ENCODE results near the gene MFSD1. TPM values are rescaled to one million over a fixed set of nuclear protein-coding genes. Genes with fewer than 3 reads are reported as not detected.

The MFSD1 gene
- total RNA-seq, 4 donors from 2014 or later = 18.6 to 33.5 (median 25.2) TPM

GRCh38 chr3:158846803-158847451 lies 45.1 kb downstream of the MFSD1 start:
- Histone ChIP-seq H3K4me3 (no peak overlapping the region), H3K4me1 (no peaks in the 10 kb centered on the region), H3K27me3 (no peaks in the 10 kb centered on the region), H3K9me3 (no peaks in the 10 kb centered on the region), H3K27ac (no peak overlapping the region), H3K36me3 (no peaks in the 10 kb centered on the region)
- DNase-seq = no peak
- intact Hi-C loops (cut with DNase I; ENCODE audit: low total_unique reads) = loop anchor here (5.0 kb wide), 1 partner anchor 955 kb away; no protein-coding TSS in a partner anchor
- TF ChIP-seq, protein P1, sequence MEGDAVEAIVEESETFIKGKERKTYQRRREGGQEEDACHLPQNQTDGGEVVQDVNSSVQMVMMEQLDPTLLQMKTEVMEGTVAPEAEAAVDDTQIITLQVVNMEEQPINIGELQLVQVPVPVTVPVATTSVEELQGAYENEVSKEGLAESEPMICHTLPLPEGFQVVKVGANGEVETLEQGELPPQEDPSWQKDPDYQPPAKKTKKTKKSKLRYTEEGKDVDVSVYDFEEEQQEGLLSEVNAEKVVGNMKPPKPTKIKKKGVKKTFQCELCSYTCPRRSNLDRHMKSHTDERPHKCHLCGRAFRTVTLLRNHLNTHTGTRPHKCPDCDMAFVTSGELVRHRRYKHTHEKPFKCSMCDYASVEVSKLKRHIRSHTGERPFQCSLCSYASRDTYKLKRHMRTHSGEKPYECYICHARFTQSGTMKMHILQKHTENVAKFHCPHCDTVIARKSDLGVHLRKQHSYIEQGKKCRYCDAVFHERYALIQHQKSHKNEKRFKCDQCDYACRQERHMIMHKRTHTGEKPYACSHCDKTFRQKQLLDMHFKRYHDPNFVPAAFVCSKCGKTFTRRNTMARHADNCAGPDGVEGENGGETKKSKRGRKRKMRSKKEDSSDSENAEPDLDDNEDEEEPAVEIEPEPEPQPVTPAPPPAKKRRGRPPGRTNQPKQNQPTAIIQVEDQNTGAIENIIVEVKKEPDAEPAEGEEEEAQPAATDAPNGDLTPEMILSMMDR (IDR thresholded peaks at IDR 0.05 in 4 of 5, conservative IDR thresholded peaks at IDR 0.05 in 1 of 5) = no peak
- no peak for TF ChIP-seq POLR2A (IDR thresholded peaks at IDR 0.05)
- in situ Hi-C loops (cut with MboI; ENCODE audit: low sequenced_read_pairs in 4 of 4) = loop anchor here (5.0 to 25.0 kb wide), 4 partner anchors 408 to 1140 kb away; partner anchors contain the start of gene IL12A (in 1 of the 4)
- ATAC-seq = no peak

DNA sequence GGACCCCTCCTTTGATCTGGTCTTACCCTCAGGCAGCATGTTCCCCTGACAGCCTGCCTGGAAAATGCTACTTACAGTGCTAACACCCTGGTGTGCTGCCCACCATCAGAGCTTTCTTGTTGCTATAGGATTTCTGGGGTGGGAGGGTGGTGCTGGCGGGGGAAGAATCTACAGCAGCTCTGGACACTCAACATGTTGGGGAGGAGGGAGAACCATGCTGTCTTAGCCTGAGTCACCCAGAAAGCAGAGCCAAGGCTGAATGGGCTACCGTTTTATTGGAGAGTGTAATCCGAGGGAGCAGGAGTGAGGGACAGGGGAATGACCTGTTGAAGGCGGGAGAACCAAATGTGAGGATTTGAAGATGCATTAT lies 45.6 kb downstream of the MFSD1 start:
- in situ Hi-C loops (cut with MboI; ENCODE audit: low sequenced_read_pairs in 4 of 4) (loop anchor here (5.0 to 25.0 kb wide), 4 partner anchors 407 to 1140 kb away; partner anchors contain the start of gene IL12A (in 1 of the 4)), intact Hi-C loops (cut with DNase I; ENCODE audit: low total_unique reads) (loop anchor here (5.0 kb wide), 1 partner anchor 955 kb away; no protein-coding TSS in a partner anchor)
- DNase-seq = no peak
- no peak overlapping the region for H3K4me3 ChIP-seq
- H3K9me3 ChIP-seq = no peaks in the 10 kb centered on the region
- TF ChIP-seq, protein P1 (IDR thresholded peaks at IDR 0.05 in 4 of 5, conservative IDR thresholded peaks at IDR 0.05 in 1 of 5) = no peak
- TF ChIP-seq POLR2A (IDR thresholded peaks at IDR 0.05) = no peak
- no peaks in the 10 kb centered on the region for H3K4me1 ChIP-seq
- H3K36me3 ChIP-seq = no peaks in the 10 kb centered on the region
- no peak for ATAC-seq
- H3K27me3 ChIP-seq = no peaks in the 10 kb centered on the region
- H3K27ac ChIP-seq = no peak overlapping the region

GRCh38 chr3:158847885-158848284 lies 46.0 kb downstream of the MFSD1 start:
- in situ Hi-C loops (cut with MboI; ENCODE audit: low sequenced_read_pairs in 4 of 4) (loop anchor here (5.0 to 25.0 kb wide), 4 partner anchors 407 to 1139 kb away; partner anchors contain the start of gene IL12A (in 1 of the 4)), intact Hi-C loops (cut with DNase I; ENCODE audit: low total_unique reads) (loop anchor here (5.0 kb wide), 1 partner anchor 954 kb away; no protein-coding TSS in a partner anchor)
- DNase-seq = no peak
- H3K27ac ChIP-seq = no peak overlapping the region
- no peaks in the 10 kb centered on the region for H3K27me3 ChIP-seq
- no peaks in the 10 kb centered on the region for H3K9me3 ChIP-seq
- no peak overlapping the region for H3K4me3 ChIP-seq
- TF ChIP-seq, protein P1 (IDR thresholded peaks at IDR 0.05 in 4 of 5, conservative IDR thresholded peaks at IDR 0.05 in 1 of 5) = no peak
- TF ChIP-seq POLR2A (IDR thresholded peaks at IDR 0.05) = no peak
- ATAC-seq = no peak
- no peaks in the 10 kb centered on the region for H3K36me3 ChIP-seq
- H3K4me1 ChIP-seq = no peaks in the 10 kb centered on the region

- Histone ChIP-seq H3K4me3 (no peak overlapping the region), H3K27ac (no peak overlapping the region), H3K27me3 (no peaks in the 10 kb centered on the region), H3K36me3 (no peaks in the 10 kb centered on the region), H3K4me1 (no peaks in the 10 kb centered on the region), H3K9me3 (no peaks in the 10 kb centered on the region)
- intact Hi-C loops (cut with DNase I; ENCODE audit: low total_unique reads) (loop anchor here (5.0 kb wide), 1 partner anchor 953 kb away; no protein-coding TSS in a partner anchor), in situ Hi-C loops (cut with MboI; ENCODE audit: low sequenced_read_pairs in 4 of 4) (loop anchor here (5.0 to 25.0 kb wide), 4 partner anchors 405 to 1138 kb away; partner anchors contain the start of gene IL12A (in 1 of the 4))
- no peak for TF ChIP-seq POLR2A (IDR thresholded peaks at IDR 0.05)
- TF ChIP-seq, protein P1 (IDR thresholded peaks at IDR 0.05 in 4 of 5, conservative IDR thresholded peaks at IDR 0.05 in 1 of 5) = no peak
- no peak for DNase-seq
- ATAC-seq = no peak
Measured at GRCh38 chr3:158849757-158850156, 47.9 kb downstream of the MFSD1 start.
